ENCODE results near the gene SRRM4.
"Not testable (repeated sequence)": the region's sequence is repeated elsewhere in the genome, so short reads cannot be mapped to it uniquely, and the experiment has no call there.

The SRRM4 gene

DNA sequence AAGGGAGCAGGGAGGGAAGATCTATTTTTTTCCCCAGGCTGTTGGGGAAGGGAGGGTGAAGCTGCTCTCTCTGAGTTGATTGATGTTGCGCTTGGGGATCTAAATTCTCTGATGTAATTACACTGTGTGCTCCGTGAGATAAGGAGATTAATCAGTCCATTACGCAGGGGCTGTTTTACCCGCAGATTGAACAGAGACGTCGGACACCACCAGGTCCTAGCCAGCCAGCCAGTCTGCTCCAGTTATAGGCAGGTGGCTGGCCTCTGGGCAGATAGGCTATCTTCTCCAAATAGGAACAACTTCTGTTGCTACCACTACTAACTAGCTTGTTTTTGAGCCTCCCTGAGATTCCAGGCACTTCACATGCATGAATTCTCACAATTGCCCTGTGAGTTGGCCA, 91.1 kb downstream of the SRRM4 start:
- DNase-seq, result no peak

GRCh38 chr12:119075222-119075787, 94.0 kb downstream of the SRRM4 start:
- DNase-seq, result no peak

- no peak for DNase-seq
Measured at GRCh38 chr12:119075918-119076317, 94.6 kb downstream of the SRRM4 start.

DNA sequence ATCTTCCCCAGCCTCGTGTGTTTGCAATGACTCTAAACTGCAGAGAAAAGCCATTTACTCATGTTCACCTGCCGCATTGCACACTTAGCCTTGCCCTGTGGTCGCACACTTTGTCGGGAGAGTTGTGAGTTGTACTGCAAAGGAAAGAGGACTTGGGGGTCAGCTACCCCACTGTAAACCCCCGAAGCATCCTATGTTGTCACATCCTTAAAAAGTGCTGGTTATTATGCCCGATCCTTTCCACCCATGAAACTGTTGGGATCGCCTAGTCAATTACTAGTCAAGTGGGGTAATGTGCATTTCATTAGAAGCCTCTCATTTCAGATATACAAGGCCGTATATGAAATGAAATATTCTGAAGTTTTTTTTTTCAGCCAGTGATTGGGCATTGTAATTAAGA, 98.2 kb downstream of the SRRM4 start:
- no peak for DNase-seq

DNA sequence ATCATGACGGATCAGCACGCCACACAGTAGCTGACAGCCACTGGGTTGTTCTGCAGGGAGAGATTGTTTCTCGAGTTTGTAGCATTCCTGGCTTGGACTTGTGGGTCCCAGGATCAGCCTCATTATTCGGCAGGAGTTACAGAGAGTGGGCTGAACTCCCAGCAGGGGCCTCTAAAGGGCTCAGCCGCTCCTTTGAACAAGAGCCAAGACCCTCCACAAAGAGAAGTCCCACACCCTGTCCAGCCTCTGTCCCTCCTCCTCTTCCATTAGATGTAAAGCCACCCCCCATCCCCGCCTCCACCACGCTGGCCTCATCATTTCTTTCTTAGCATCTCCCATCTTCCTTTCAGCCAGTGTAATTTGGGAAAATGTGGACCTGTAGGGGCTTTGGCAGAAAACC, 100.7 kb downstream of the SRRM4 start:
- DNase-seq, result no peak

DNA sequence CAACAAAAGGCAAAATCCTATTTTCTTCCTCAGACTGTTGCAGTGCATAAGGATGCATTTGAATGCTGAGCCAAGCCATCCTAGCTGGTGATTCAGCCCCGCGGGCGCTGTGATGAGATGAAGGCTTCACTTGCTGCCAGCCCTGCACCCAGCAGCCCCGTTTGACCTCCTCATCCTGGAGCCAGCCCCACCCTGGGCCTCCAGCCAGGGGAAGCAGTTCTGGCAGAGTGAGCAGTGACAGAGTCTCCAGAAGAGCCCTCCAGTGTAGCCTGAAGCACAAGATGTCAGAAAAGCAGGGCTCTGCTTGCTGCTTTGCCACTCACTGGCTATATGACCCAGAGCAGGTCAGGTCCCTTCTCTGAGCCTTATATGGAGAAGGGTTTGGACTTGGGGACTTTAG, 101.2 kb downstream of the SRRM4 start:
- DNase-seq, result no peak

- no peak for DNase-seq
Measured at GRCh38 chr12:119088685-119089379, 107.5 kb downstream of the SRRM4 start.

DNA sequence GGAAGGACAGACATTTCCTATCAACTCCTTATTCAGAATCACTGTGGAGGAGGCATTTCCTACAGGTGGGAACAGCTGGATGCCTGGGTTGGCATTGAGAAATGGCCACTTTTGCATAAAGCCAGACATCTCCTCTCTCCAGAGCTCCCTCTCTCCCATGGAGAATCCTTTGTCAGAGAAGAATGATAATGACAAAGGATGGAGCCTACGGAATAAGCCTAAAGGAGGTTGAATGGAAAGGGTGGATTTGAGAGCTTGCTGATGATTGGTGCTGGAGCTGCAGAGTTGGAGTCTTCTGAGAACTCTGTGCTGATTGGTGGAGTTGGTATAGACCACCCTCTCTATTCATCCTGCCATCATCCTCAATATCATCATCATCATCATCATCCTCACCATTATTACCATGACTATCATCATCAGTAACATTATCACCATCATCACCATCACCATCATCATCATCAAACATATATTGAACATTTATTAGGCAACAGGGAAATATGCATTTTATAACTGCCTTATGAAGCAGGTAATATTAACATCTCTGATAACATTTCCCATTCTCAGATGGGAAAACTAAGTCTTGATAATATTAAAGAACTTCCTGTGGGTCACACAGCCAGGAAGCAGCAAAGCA, 108.2 kb downstream of the SRRM4 start:
- DNase-seq, result no peak

DNA sequence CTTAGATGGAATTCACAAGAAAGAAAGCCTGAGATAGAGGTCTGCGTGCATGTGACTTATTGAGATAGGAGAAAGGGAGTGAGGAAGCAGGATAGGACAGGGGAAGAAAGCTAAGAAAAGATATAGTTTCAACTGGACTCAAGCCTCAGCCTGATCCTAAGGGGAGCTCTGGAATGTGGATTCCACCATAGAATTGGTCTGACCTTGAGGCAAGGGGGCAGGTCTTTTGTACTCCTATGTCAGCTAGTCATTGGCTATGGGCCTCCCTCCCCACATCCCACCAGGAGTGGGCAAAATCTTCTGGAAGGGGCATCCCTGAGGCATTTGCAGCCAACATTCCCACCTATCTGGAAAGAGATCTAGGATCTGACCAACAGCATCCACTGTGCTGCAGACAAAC, 108.9 kb downstream of the SRRM4 start:
- DNase-seq, result no peak

- no peak for DNase-seq
Measured at GRCh38 chr12:119090865-119091264, 109.5 kb downstream of the SRRM4 start.

DNA sequence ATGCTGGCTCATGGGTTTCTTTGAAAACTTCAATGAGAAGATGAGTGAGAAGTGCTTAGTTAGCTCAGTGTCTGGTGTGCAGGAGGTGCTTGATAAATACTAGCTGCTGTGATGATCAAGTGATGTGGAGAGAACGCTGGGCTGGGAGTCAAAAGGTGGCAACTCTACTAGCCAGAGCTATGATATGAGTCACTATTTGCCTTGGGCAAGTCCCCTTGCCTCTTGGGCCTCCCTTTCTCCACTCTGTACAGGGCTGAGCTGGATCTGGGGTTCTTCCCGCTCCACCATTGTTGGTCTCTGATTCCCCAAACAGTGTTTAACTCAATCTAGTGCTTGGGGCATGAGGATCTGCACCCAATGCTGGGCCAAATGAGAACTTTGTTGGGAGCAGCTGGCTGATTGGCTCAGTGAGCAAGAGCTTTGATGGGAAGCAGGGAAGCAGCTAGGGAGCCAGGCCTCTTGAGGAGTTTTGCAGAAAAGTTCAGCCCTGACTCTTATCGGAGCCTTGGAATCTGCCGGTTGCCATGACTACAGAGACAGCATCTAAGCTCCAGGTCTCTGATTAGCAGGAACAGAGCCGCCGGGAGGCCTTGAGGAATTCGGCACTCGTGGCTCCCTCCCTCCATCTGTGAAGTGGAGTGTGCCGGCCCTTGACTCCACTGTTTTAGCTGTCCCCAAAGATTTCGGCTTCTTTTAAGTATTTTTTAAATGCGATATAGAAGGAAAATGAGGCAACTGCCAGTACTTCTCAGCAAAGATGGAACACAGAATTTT, 115.3 kb downstream of the SRRM4 start:
- no peak for DNase-seq

DNA sequence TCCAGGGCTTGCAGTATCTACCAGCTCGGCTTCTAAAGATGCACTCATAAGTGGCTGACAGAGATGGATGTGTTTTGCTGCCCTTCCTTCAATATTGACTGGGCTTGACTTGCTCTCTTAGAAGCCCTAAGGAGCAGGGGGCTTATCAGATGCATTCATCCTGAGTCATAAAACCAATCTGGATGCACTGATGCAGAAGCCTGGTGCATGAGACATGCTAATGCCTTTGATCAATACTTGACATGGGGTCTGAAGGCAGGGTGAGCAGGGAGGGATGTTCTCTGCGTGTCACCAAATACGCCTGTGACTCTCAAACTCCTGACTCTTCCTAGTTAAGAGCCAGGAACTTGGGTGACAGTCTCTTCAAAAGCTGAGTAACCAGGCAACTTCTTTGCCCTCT, 119.6 kb downstream of the SRRM4 start:
- DNase-seq, result no peak

- no peak for DNase-seq
Measured at GRCh38 chr12:119102274-119102673, 120.9 kb downstream of the SRRM4 start.

DNA sequence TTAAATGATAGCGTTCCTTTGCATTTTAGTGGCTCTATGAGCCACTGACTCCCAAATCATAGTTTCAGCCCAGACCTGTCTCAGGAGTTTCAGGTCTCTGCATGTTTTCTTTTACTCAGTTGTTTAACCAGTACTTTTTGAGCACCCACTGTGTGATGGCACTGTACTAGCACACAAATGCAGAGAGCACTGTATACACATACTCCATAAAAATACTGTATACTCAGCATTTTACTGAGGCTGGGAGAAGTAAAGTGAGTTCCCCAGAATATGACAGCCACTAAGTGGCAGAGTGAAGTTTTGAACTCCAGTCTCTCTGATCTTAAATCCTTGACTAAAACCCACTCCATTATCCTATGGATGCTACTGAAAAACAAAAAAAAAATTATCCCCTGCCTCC, 121.4 kb downstream of the SRRM4 start:
- no peak for DNase-seq

GRCh38 chr12:119104969-119105368, 123.6 kb downstream of the SRRM4 start:
- DNase-seq, result not testable (repeated sequence)

GRCh38 chr12:119113496-119113986, 132.2 kb downstream of the SRRM4 start:
- DNase-seq, result no peak

- no peak for DNase-seq
Measured at GRCh38 chr12:119114294-119114693, 133.0 kb downstream of the SRRM4 start.

DNA sequence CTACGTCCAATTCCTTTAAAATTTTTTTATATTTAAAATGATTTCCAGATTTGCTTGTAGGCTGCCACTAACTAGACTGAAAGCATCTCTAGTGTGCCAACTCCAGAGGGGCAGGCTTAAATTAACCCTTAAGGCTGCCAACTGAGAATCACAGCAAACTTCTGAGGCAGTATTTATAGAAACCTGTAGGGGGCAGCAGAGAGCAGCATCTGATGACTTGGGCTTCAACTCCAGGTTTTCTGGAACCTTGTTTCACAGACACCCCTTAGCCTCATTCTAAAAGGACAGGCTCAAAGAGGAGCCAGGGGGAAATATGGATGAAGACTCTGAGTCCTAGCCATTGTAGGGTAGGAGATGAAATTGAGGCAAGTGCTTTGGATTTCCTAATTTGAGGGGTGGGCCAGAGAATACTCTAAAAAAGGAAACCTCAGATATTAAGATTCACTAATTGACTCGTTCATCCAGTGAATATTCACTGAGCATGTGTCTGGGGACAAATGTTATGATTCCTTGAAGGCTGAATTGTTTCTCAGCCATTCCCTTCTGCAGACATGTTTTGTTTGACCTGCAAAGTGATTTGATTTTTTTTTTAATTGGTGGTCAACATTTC, 134.1 kb downstream of the SRRM4 start:
- DNase-seq, result no peak

GRCh38 chr12:119117936-119118335, 136.6 kb downstream of the SRRM4 start:
- DNase-seq, result no peak

GRCh38 chr12:119118625-119119024, 137.3 kb downstream of the SRRM4 start:
- no peak for DNase-seq

DNA sequence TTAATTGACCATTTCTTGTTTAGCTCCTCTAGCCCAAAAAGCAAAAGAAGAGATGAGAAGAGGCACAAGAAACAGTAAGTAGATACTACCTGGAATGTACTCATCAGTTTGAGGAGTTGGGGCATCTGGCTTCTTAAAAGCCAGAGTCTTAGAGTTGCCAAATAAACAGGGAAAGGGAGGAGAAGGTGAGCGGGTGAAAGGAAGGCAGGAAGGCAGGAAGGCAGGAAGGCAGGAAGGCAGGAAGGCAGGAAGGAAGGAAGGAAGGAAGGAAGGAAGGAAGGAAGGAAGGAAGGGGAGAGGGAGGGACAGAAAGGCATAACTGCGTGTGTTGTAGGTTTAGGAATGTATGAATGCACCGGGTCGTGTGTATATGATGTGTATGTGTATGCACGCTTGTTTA, 140.7 kb downstream of the SRRM4 start:
- no peak for DNase-seq

- DNase-seq, result no peak
Measured at GRCh38 chr12:119122751-119123150, 141.4 kb downstream of the SRRM4 start.

- DNase-seq, result no peak
Measured at GRCh38 chr12:119128527-119128926, 147.2 kb downstream of the SRRM4 start.
